HL-60 (cell line): Measurements from ENCODE around the gene DCP2.

Experiments
- DNase-seq, 2 experiments: peaks; one replicate each; pipeline ENCODE4 v3.0.0-alpha.2; 2010 to 2020; ENCODE audit warnings: low read depth in 1 of 2, low spot score in 1 of 2
- H3K27ac ChIP-seq: fragments of 250-450 bp; sonication (Bioruptor Pico); replicated peaks from 2 replicates; pipeline ENCODE4 v1.5.1; 2020; ENCODE audit warnings: mild to moderate bottlenecking, moderate library complexity
- H3K27me3 ChIP-seq: fragments of 250-450 bp; sonication (Bioruptor Pico); 2 replicates; pipeline ENCODE4 v1.5.1; 2021; ENCODE audit warnings: mild to moderate bottlenecking, moderate library complexity; ENCODE audit not compliant: insufficient read depth, poor library complexity, severe bottlenecking
- H3K4me3 ChIP-seq: replicated peaks from 2 replicates; pipeline ENCODE4 v1.5.1; 2011; ENCODE audit warnings: mild to moderate bottlenecking, control low read depth, low read length; ENCODE audit not compliant: insufficient read depth
- CTCF ChIP-seq: IDR thresholded peaks from one replicate; pipeline ENCODE4 v1.5.1; 2011; ENCODE audit warnings: low read length, control low read depth, inconsistent platforms; ENCODE audit not compliant: insufficient read depth
- GABPA ChIP-seq: IDR thresholded peaks from 2 replicates; pipeline ENCODE4 v1.6.1; 2012; ENCODE audit warnings: low read depth
- POLR2AphosphoS5 ChIP-seq: IDR thresholded peaks from 2 replicates; pipeline ENCODE4 v1.6.1; 2012; ENCODE audit warnings: low read depth
- REST ChIP-seq: IDR thresholded peaks from 2 replicates; pipeline ENCODE4 v1.6.1; 2012; ENCODE audit warnings: low read depth; ENCODE audit not compliant: insufficient replicate concordance
- SPI1 ChIP-seq: IDR thresholded peaks from 2 replicates; pipeline ENCODE4 v1.6.1; 2012; ENCODE audit warnings: low read depth, mild to moderate bottlenecking, borderline replicate concordance

Gene DCP2

GRCh38 chr5:113031557-113031956 lies 55.0 kb downstream of the DCP2 start:
- H3K27ac ChIP-seq: no peak overlapping the region
- no peaks in the 10 kb centered on the region for H3K27me3 ChIP-seq
- TF ChIP-seq CTCF (no peak), POLR2AphosphoS5 (no peak), SPI1 (no peak), GABPA (no peak), REST (no peak)
- DNase-seq: no peak
- H3K4me3 ChIP-seq: no peak overlapping the region

GRCh38 chr5:113034182-113034773 lies 57.7 kb downstream of the DCP2 start:
- Histone ChIP-seq H3K4me3 (no peak overlapping the region), H3K27ac (no peak overlapping the region), H3K27me3 (no peaks in the 10 kb centered on the region)
- TF ChIP-seq CTCF (no peak), POLR2AphosphoS5 (no peak), REST (no peak), GABPA (no peak), SPI1 (no peak)
- DNase-seq: no peak

GRCh38 chr5:113035096-113035495 lies 58.5 kb downstream of the DCP2 start:
- Histone ChIP-seq H3K27me3 (no peaks in the 10 kb centered on the region), H3K27ac (no peak overlapping the region), H3K4me3 (no peak overlapping the region)
- DNase-seq: no peak
- no peak for TF ChIP-seq POLR2AphosphoS5
- no peak for TF ChIP-seq REST

- no peak overlapping the region for H3K4me3 ChIP-seq
- no peak for DNase-seq
- H3K27me3 ChIP-seq: no peaks in the 10 kb centered on the region
Observed at GRCh38 chr5:113036321-113036720, 59.7 kb downstream of the DCP2 start.

More at GRCh38 chr5:113036321-113036720, 59.7 kb downstream of the DCP2 start:
- H3K27ac ChIP-seq: no peak overlapping the region
- TF ChIP-seq REST (no peak), SPI1 (no peak), GABPA (no peak), CTCF (no peak)
